K562 (cell line): ENCODE results near the gene GPX5. TPM values are rescaled to one million over a fixed set of nuclear protein-coding genes. Genes with fewer than 3 reads are reported as not detected.

ENCODE experiments used
- CBFA2T3 ChIP-seq: fragments of 450-650 bp; IDR thresholded peaks from 2 replicates; pipeline ENCODE4 v1.6.1; 2017
- CEBPB ChIP-seq: fragments of 450-650 bp; IDR thresholded peaks from 2 replicates; pipeline ENCODE4 v1.6.1; 2016; ENCODE audit warnings: missing genetic modification characterization, missing compliant biosample characterization
- FOXJ3 ChIP-seq: sonication (generic); formaldehyde crosslinking; IDR thresholded peaks from 2 replicates; pipeline ENCODE4 v1.4.0; 2020; ENCODE audit warnings: mild to moderate bottlenecking, missing genetic modification reagents
- GABPA ChIP-seq: fragments of 200-800 bp; sonication (Bioruptor generic); conservative IDR thresholded peaks from 2 replicates; pipeline ENCODE4 v1.6.1; 2016; ENCODE audit warnings: low read depth, missing genetic modification characterization, missing compliant biosample characterization
- JUND ChIP-seq, 2 experiments: IDR thresholded peaks; 2 replicates in 1 of 2; 3 replicates in 1 of 2; pipeline ENCODE4 v1.6.1; 2011; ENCODE audit warnings: borderline replicate concordance in 2 of 2, low read depth in 2 of 2, low read length in 2 of 2, improper control_type of control experiment in 1 of 2, missing biosample characterization in 1 of 2, missing genetic modification characterization in 1 of 2, missing genetic modification reagents in 1 of 2
- NBN ChIP-seq: fragments of 450-650 bp; IDR thresholded peaks from 2 replicates; pipeline ENCODE4 v1.6.1; 2016; ENCODE audit warnings: low read depth, mild to moderate bottlenecking
- NR4A1 ChIP-seq, 2 experiments: fragments of 250-450 bp in 1 of 2; fragments of 450-650 bp in 1 of 2; sonication (Bioruptor Pico) in 1 of 2; IDR thresholded peaks; 2 replicates each; pipeline versions ENCODE4 v1.4.0 to v1.6.1; 2016 to 2020; ENCODE audit warnings: mild to moderate bottlenecking in 2 of 2, missing compliant biosample characterization in 1 of 2, missing genetic modification characterization in 1 of 2, moderate library complexity in 1 of 2
- POU5F1 ChIP-seq: fragments of 150-350 bp; IDR thresholded peaks from 2 replicates; pipeline ENCODE4 v1.6.1; 2014; ENCODE audit warnings: borderline replicate concordance, low read length, low read depth, mild to moderate bottlenecking; ENCODE audit not compliant: partially characterized antibody
- ZNF165 ChIP-seq: fragments of 250-450 bp; sonication (Bioruptor Pico); IDR thresholded peaks from 2 replicates; pipeline ENCODE4 v1.4.0; 2020; ENCODE audit warnings: borderline replicate concordance
- ZNF41 ChIP-seq: fragments of 250-450 bp; sonication (Bioruptor Pico); conservative IDR thresholded peaks from 2 replicates; pipeline ENCODE4 v1.4.0; 2020; ENCODE audit warnings: mild to moderate bottlenecking
- ZNF780A ChIP-seq: fragments of 250-450 bp; sonication (Bioruptor Pico); IDR thresholded peaks from 2 replicates; pipeline ENCODE4 v1.5.0; 2021; ENCODE audit warnings: mild to moderate bottlenecking
- polyA plus RNA-seq, 8 experiments: library from polyadenylated mRNA; depleted of rRNA in 4 of 8; stranded (reverse) in 5 of 8; unstranded in 3 of 8; fragments of >200 nt; fragmentation: Nextera tagmentation in 2 of 8; fragmentation: Illumina TruSeq in 1 of 8; extraction: Ambion mirVana in 2 of 8; extraction: Trizol in 1 of 8; gene quantifications; 2 replicates each; pipeline versions ENCODE4 v1.2.1 to v1.2.3, GENCODE V29; 2011 to 2014; ENCODE audit warnings: inconsistent platforms in 1 of 8, missing spikeins in 1 of 8
- total RNA-seq, 7 experiments: library from RNA; depleted of rRNA in 6 of 7; stranded (reverse); fragments of >200 nt in 6 of 7; fragmentation: Illumina TruSeq in 2 of 7; extraction: Trizol in 2 of 7; gene quantifications; 2 replicates each; pipeline versions ENCODE4 v1.2.1 to v1.2.3, GENCODE V29; 2011 to 2021; ENCODE audit warnings: low replicate concordance in 1 of 7
- TF ChIP-seq, protein P1 (sequence below), 2 experiments: fragments of 150-350 bp in 1 of 2; IDR thresholded peaks; 2 replicates each; pipeline ENCODE4 v1.6.1; 2012 to 2016; ENCODE audit warnings: low read depth in 2 of 2, low read length in 2 of 2, mild to moderate bottlenecking in 1 of 2, moderate library complexity in 1 of 2
- TF ChIP-seq, protein P2 (sequence below): fragments of 150-350 bp; conservative IDR thresholded peaks from 2 replicates; pipeline ENCODE4 v1.6.1; 2014; ENCODE audit warnings: low read length
- TF ChIP-seq, protein P3 (sequence below), 2 experiments: IDR thresholded peaks; 2 replicates each; pipeline ENCODE4 v1.6.1; 2012; ENCODE audit warnings: improper control_type of control experiment in 2 of 2, low read depth in 2 of 2, low read length in 2 of 2, borderline replicate concordance in 1 of 2
- TF ChIP-seq, protein P4 (sequence below), 2 experiments: fragments of 450-650 bp in 1 of 2; sonication (generic) in 1 of 2; formaldehyde crosslinking in 1 of 2; IDR thresholded peaks in 1 of 2; conservative IDR thresholded peaks in 1 of 2; 2 replicates each; pipeline versions ENCODE4 v1.6.1 to v1.8.1; 2016 to 2023; ENCODE audit warnings: mild to moderate bottlenecking in 2 of 2, moderate library complexity in 2 of 2, inconsistent platforms in 1 of 2, missing genetic modification reagents in 1 of 2
- TF ChIP-seq, protein P5 (sequence below): fragments of 450-650 bp; IDR thresholded peaks from 2 replicates; pipeline ENCODE4 v1.6.1; 2016; ENCODE audit warnings: missing biosample characterization, missing genetic modification characterization

The GPX5 gene
- total and polyA plus RNA-seq, 9 of the 15 experiments (the other 6 are each of a cell fraction or from before 2014, with no cell fraction given) = 0.07 to 0.18 (median 0.15) TPM; not detected in 6

DNA sequence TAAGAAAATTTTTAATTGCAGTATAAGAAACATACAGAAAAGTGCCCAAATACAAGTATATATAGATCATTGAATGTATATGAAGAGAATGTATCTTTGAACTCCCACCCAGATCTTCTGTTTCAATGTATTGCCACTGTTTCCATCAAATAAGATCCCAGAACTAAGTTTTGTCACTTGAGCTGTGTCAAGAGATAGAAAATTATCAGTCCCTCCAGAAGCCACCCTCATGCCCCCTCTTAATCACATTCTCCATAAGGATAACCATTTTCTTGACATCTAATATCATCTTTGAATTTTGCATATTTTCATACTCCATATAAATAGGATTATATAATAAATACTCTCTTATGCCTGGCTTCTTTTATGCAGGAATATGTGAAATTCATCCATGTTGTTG is 20.3 kb downstream of the GPX5 start (continued):
- TF ChIP-seq JUND (IDR thresholded peaks at IDR 0.05; ENCODE audit: borderline replicate concordance, low read depth, low read length) (no peak; the same call in 1 of the 2 replicates), JUND (tag; IDR thresholded peaks at IDR 0.05; ENCODE audit: borderline replicate concordance, low read depth, low read length) (no peak), GABPA (tag) (no peak), ZNF41 (CRISPR knock-in tag) (no peak), ZNF780A (CRISPR knock-in tag) (no peak), CEBPB (no peak), NBN (no peak), POU5F1 (no peak), NR4A1 (CRISPR knock-in tag; IDR thresholded peaks at IDR 0.05) (no peak), NR4A1 (tag; IDR thresholded peaks at IDR 0.05) (no peak), ZNF165 (CRISPR knock-in tag) (no peak), FOXJ3 (CRISPR knock-in tag) (no peak), CBFA2T3 (peak; percentile 84)
- TF ChIP-seq, protein P1, sequence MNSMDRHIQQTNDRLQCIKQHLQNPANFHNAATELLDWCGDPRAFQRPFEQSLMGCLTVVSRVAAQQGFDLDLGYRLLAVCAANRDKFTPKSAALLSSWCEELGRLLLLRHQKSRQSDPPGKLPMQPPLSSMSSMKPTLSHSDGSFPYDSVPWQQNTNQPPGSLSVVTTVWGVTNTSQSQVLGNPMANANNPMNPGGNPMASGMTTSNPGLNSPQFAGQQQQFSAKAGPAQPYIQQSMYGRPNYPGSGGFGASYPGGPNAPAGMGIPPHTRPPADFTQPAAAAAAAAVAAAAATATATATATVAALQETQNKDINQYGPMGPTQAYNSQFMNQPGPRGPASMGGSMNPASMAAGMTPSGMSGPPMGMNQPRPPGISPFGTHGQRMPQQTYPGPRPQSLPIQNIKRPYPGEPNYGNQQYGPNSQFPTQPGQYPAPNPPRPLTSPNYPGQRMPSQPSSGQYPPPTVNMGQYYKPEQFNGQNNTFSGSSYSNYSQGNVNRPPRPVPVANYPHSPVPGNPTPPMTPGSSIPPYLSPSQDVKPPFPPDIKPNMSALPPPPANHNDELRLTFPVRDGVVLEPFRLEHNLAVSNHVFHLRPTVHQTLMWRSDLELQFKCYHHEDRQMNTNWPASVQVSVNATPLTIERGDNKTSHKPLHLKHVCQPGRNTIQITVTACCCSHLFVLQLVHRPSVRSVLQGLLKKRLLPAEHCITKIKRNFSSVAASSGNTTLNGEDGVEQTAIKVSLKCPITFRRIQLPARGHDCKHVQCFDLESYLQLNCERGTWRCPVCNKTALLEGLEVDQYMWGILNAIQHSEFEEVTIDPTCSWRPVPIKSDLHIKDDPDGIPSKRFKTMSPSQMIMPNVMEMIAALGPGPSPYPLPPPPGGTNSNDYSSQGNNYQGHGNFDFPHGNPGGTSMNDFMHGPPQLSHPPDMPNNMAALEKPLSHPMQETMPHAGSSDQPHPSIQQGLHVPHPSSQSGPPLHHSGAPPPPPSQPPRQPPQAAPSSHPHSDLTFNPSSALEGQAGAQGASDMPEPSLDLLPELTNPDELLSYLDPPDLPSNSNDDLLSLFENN (IDR thresholded peaks at IDR 0.05; ENCODE audit: low read depth in 2 of 2, low read length in 2 of 2) = no peak
- TF ChIP-seq, protein P2, sequence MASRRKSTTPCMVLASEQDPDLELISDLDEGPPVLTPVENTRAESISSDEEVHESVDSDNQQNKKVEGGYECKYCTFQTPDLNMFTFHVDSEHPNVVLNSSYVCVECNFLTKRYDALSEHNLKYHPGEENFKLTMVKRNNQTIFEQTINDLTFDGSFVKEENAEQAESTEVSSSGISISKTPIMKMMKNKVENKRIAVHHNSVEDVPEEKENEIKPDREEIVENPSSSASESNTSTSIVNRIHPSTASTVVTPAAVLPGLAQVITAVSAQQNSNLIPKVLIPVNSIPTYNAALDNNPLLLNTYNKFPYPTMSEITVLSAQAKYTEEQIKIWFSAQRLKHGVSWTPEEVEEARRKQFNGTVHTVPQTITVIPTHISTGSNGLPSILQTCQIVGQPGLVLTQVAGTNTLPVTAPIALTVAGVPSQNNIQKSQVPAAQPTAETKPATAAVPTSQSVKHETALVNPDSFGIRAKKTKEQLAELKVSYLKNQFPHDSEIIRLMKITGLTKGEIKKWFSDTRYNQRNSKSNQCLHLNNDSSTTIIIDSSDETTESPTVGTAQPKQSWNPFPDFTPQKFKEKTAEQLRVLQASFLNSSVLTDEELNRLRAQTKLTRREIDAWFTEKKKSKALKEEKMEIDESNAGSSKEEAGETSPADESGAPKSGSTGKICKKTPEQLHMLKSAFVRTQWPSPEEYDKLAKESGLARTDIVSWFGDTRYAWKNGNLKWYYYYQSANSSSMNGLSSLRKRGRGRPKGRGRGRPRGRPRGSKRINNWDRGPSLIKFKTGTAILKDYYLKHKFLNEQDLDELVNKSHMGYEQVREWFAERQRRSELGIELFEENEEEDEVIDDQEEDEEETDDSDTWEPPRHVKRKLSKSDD = no peak
- TF ChIP-seq, protein P3, sequence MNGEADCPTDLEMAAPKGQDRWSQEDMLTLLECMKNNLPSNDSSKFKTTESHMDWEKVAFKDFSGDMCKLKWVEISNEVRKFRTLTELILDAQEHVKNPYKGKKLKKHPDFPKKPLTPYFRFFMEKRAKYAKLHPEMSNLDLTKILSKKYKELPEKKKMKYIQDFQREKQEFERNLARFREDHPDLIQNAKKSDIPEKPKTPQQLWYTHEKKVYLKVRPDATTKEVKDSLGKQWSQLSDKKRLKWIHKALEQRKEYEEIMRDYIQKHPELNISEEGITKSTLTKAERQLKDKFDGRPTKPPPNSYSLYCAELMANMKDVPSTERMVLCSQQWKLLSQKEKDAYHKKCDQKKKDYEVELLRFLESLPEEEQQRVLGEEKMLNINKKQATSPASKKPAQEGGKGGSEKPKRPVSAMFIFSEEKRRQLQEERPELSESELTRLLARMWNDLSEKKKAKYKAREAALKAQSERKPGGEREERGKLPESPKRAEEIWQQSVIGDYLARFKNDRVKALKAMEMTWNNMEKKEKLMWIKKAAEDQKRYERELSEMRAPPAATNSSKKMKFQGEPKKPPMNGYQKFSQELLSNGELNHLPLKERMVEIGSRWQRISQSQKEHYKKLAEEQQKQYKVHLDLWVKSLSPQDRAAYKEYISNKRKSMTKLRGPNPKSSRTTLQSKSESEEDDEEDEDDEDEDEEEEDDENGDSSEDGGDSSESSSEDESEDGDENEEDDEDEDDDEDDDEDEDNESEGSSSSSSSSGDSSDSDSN (IDR thresholded peaks at IDR 0.05; ENCODE audit: borderline replicate concordance in 1 of 2, low read depth in 2 of 2, low read length in 2 of 2) = no peak
- TF ChIP-seq, protein P4, sequence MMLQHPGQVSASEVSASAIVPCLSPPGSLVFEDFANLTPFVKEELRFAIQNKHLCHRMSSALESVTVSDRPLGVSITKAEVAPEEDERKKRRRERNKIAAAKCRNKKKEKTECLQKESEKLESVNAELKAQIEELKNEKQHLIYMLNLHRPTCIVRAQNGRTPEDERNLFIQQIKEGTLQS (IDR thresholded peaks at IDR 0.05) = no peak
- TF ChIP-seq, protein P4 (CRISPR knock-in tag; conservative IDR thresholded peaks at IDR 0.05) = no peak
- TF ChIP-seq, protein P5, sequence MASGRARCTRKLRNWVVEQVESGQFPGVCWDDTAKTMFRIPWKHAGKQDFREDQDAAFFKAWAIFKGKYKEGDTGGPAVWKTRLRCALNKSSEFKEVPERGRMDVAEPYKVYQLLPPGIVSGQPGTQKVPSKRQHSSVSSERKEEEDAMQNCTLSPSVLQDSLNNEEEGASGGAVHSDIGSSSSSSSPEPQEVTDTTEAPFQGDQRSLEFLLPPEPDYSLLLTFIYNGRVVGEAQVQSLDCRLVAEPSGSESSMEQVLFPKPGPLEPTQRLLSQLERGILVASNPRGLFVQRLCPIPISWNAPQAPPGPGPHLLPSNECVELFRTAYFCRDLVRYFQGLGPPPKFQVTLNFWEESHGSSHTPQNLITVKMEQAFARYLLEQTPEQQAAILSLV (tag) = no peak
